GM18907 (cell line): ENCODE measurements around the gene CKM.
"Not testable (repeated sequence)": the region's sequence is repeated elsewhere in the genome, so short reads cannot be mapped to it uniquely, and the experiment has no call there.

ENCODE experiments used
- ATAC-seq: cut with Tn5 transposase; IDR thresholded peaks from one replicate; pipeline ENCODE4 v1.9.1; 2021; ENCODE audit warnings: mild to moderate bottlenecking, moderate library complexity; ENCODE audit not compliant: unreplicated experiment

The CKM gene

GRCh38 chr19:45293682-45294081 is 29.0 kb downstream of the CKM start:
- no peak for ATAC-seq

DNA sequence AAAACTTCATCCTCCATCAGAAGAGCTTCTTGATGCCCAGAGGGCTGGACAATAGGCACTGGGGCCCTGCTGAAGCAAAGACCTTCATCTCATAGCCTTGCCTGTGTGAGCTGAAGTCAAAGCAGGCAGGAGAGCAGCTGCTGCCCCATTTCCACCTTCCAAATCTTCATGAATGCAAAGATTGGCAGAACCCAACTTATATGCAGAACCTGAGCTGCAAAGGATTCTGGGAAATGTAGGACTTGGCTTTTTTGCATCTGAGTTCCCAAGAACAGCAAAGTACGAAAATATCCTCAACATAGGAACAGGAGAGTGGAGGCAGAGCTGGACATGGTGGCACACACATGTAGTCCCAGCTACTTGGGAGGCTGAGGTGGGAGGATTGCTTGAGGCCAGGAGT is 30.8 kb downstream of the CKM start:
- no peak for ATAC-seq

- no peak for ATAC-seq
These were observed 32.2 kb downstream of the CKM start for GRCh38 chr19:45290381-45290931.

DNA sequence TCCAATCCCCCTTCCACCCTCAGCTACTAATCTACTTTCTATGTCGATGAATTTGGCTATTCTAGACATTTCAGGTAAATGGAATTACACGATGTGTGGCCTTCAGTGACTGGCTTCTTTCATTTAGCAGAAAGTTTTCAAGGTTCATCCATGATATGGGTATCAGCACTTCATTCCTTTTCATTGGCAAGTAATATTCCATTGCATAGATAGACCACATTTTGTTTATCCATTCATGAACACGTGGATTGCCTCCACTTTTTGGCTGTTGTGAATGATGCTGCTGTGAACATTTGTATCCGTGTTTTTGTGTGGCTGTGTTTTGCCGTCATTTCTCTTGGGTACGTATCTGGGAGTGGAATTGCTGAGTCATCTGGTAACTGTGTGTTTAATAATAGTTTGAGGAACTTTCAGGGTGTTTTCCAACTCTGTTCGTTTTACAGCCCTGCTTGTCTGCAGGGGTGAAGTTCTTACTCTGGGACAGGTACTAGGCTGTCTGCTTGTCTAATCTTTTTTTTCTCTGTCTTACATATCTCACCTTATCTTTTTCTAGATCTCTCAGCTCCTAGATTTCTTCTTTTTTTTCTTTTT is 39.1 kb downstream of the CKM start:
- ATAC-seq, result no peak

GRCh38 chr19:45280471-45280961 is 42.2 kb downstream of the CKM start:
- ATAC-seq, result no peak

DNA sequence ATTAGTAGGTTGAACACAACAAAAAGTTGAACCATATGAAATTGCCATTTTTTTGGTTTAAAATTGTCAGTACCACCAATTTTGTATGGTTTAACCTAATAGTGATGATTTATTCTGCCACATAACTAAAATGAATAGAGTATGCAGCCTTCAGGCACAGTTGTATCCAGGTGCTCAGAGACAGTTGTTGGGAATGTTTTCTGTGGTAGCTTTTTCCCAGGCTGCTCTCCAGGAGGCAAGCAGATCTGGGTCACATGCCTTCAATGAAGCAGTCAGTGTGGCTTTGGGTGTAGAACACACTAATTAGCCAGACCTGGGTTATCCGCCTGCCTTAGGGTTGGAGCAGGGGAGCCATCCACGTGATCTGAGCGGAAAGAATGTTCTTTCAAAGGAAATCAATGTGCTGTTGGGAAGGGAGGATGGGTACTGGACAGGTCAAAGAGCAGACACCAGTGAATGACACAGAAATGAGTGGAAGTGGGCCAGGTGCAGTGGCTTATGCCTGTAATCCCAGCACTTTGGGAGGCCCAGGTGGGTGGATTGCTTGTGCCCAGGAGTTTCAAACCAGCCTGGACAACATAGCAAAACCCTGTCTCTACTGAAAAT is 43.0 kb downstream of the CKM start:
- no peak for ATAC-seq

- no peak for ATAC-seq
These were observed 44.6 kb downstream of the CKM start for GRCh38 chr19:45278087-45278486.

- ATAC-seq, result no peak
These were observed 46.4 kb downstream of the CKM start for GRCh38 chr19:45276284-45276687.

DNA sequence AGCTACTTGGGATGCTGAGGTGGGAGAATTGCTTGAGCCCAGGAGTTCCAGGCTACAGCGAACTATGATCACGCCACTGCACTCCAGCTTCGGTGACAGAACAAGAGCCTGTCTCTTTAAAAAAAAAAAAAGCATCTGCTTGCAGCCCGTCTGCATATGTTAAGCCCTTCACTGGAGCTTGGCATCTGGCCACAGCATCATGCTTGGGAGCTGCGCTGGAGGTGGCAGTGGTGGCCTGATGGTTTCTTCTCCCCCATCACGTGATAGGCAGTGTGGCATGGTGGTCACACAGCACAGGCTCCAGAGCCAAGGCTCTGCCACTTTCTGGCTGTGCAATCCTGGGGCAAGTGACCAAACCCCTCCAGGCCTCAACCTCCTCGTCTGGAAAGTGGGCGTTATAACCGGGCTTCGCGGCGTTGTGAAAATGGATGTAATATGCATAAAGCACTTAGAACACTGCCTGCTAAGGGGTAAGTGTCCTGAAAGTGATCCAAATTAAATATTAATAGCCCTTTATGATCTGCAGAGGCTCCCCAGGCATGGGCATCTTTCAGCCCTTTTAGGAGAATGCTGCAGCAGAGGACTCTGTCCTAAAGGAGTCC is 47.2 kb downstream of the CKM start:
- no peak for ATAC-seq

DNA sequence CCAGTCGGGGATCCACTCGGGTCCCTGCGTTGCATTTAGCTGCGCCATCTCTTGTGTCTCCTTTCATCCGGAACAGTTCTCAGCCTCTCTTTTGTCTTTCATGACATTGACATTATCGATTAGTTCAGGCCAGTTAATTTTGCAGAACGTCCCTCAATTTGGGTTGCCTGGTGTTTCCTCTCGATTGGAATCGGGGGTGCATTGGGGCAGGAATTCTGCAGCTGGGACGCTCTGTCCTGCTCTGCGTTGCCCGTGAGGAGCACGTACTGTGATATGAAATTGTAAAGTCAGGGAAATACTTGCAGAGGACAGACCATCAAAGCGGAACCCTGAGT is 49.2 kb downstream of the CKM start:
- no peak for ATAC-seq

- ATAC-seq, result no peak
These were observed 51.0 kb downstream of the CKM start for GRCh38 chr19:45271735-45272108.

DNA sequence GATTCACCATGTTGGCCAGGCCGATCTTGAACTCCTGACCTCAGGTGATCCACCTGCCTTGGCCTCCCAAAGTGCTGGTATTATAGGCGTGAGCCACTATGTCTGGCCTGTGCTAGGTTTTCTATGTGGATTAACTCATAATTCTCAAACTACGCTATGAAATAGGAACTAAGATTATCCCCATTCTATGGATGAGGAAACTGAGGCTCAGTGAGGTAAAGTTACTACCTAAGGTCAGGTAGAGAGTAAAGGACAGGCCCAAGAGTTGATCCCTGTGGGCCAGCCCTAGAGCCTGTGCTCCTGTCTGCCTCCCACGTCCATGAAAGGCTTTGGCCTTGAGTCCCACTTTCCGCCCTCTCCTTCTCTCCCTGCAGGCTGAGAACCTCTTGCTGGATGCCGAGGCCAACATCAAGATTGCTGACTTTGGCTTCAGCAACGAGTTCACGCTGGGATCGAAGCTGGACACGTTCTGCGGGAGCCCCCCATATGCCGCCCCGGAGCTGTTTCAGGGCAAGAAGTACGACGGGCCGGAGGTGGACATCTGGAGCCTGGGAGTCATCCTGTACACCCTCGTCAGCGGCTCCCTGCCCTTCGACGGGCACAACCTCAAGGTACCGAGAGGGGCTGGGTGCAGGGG is 51.5 kb downstream of the CKM start:
- ATAC-seq, result no peak

DNA sequence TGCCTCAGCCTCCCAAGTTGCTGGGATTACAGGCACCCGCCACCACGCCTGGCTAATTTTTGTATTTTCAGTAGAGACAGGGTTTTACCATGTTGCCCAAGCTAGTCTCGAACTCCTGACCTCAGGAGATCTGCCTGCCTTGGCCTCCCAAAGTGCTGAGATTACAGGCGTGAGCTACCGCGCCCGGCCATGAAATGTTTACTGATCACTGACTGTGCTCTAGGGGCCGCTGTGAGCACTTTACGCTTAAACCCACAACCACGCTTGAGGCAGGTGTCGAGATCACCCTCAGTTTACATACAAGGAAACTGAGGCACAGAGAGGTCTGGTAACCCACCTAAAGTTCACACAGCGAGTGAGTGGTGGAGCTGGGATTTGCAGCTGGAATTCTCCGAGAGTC is 52.7 kb downstream of the CKM start:
- ATAC-seq, result not testable (repeated sequence)

- no peak for ATAC-seq
These were observed 55.4 kb downstream of the CKM start for GRCh38 chr19:45267296-45267695.

- ATAC-seq, result no peak
These were observed 57.3 kb downstream of the CKM start for GRCh38 chr19:45265375-45265774.

DNA sequence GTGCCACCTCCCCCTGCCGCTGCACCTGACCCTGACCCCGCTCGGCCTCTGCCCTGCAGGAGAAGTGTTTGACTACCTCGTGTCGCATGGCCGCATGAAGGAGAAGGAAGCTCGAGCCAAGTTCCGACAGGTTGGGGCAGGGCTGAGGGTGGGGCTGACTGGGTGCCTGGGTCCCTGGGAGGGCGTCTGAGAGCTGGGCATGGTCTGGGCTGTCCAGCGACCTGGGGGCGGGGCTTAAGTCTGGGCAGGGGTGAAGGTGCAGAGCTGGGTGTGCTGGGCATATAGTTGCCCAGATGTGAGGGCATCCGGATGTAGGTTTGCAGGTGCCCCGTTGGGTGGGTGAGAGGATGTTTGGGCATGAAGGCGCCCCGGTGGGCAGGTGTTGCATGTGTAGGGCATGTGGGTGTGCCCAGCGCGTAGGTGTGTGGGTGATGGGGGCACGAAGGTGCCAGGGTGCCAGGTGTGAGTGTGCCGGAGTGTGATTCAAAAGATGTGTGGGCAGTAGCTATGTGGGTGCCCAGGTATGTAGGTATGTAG is 57.8 kb downstream of the CKM start:
- ATAC-seq, result no peak

DNA sequence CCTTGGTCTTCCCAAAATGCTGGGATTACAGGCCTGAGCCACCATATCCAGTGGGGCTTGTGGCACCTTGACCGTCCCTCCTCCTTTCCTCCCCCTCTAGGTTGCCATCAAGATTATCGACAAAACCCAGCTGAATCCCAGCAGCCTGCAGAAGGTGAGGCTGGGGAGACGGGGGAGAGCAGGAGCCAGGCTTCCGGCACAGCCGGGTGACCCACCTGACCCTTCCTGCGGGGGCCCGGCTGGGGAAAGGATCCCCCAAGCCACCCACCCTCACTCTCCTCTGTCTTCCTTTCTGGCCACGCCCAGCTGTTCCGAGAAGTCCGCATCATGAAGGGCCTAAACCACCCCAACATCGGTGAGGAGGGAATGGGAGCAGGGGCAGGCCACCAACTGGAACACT is 59.7 kb downstream of the CKM start:
- ATAC-seq, result no peak

GRCh38 chr19:45262570-45262969 is 60.1 kb downstream of the CKM start:
- ATAC-seq, result no peak

GRCh38 chr19:45258862-45259261 is 63.8 kb downstream of the CKM start:
- no peak for ATAC-seq

- no peak for ATAC-seq
These were observed 65.8 kb downstream of the CKM start for GRCh38 chr19:45256836-45257235.
